ENCODE data around the gene IQCF5.

Gene IQCF5

GRCh38 chr3:51875501-51875900 is at the start of gene IQCF5:
TSS of gene IQCF5 (minus strand) at chr3:51875601. CDS start at chr3:51875531, 70 bp downstream.
- no peak within 1 kb of the TSS for H3K4me3 ChIP-seq (ENCODE audit: low read depth, low read length)
- no peak for TF ChIP-seq ZNF510 (tag by site-specific recombination; IDR thresholded peaks at IDR 0.05; ENCODE audit: insufficient replicate concordance)
- TF ChIP-seq REPIN1 (tag by site-specific recombination; IDR thresholded peaks at IDR 0.05; ENCODE audit: low read depth): no peak
- TF ChIP-seq ZNF416 (tag by site-specific recombination; IDR thresholded peaks at IDR 0.05): no peak
- TF ChIP-seq KLF1 (tag by site-specific recombination; IDR thresholded peaks at IDR 0.05): no peak
- no peak for TF ChIP-seq SP2 (tag by site-specific recombination; IDR thresholded peaks at IDR 0.05)
- no peak for TF ChIP-seq PBX3 (CRISPR knock-in tag; IDR thresholded peaks at IDR 0.05)
- ChIA-PET POLR2A (no interaction called here), CTCF (no interaction called here)
- H3K4me1 ChIP-seq (ENCODE audit: control insufficient read depth, insufficient read depth, low read length): no peaks in the 10 kb centered on the region
- H3K9me3 ChIP-seq (ENCODE audit: control insufficient read depth, insufficient read depth, low read depth, low read length): no peaks in the 10 kb centered on the region
- H3K27ac ChIP-seq (ENCODE audit: extremely low read depth, low read depth, low read length): no peak within 1 kb of the TSS
- no peaks in the 10 kb centered on the region for H3K36me3 ChIP-seq (ENCODE audit: control insufficient read depth in 2 of 2, insufficient read depth in 1 of 2, low read length in 2 of 2)

- Histone ChIP-seq H3K4me1 (ENCODE audit: control insufficient read depth, insufficient read depth, low read length) (no peaks in the 10 kb centered on the region), H3K36me3 (ENCODE audit: control insufficient read depth in 2 of 2, insufficient read depth in 1 of 2, low read length in 2 of 2) (no peaks in the 10 kb centered on the region), H3K27ac (ENCODE audit: extremely low read depth, low read depth, low read length) (no peak overlapping the region), H3K9me3 (ENCODE audit: control insufficient read depth, insufficient read depth, low read depth, low read length) (no peaks in the 10 kb centered on the region), H3K4me3 (ENCODE audit: low read depth, low read length) (no peak overlapping the region)
- no peak for TF ChIP-seq ZNF555 (tag by site-specific recombination; conservative IDR thresholded peaks at IDR 0.05)
- no peak for TF ChIP-seq WT1 (tag by site-specific recombination; IDR thresholded peaks at IDR 0.05)
- TF ChIP-seq SP7 (tag by site-specific recombination; IDR thresholded peaks at IDR 0.05): no peak
- TF ChIP-seq TSHZ1 (tag by site-specific recombination; IDR thresholded peaks at IDR 0.05; ENCODE audit: borderline replicate concordance): no peak
- TF ChIP-seq ZNF624 (tag by site-specific recombination; IDR thresholded peaks at IDR 0.05): no peak
- no peak for TF ChIP-seq ZNF24 (tag by site-specific recombination; IDR thresholded peaks at IDR 0.05)
- no peak for TF ChIP-seq ZNF362 (tag by site-specific recombination; IDR thresholded peaks at IDR 0.05)
- no peak for TF ChIP-seq ZNF133 (tag by site-specific recombination; IDR thresholded peaks at IDR 0.05)
- TF ChIP-seq ZNF843 (tag by site-specific recombination; IDR thresholded peaks at IDR 0.05): no peak
- TF ChIP-seq HOXD13 (CRISPR knock-in tag; IDR thresholded peaks at IDR 0.05; ENCODE audit: borderline replicate concordance): no peak
- no peak for TF ChIP-seq ZBTB17 (tag by site-specific recombination; IDR thresholded peaks at IDR 0.05)
- no peak for TF ChIP-seq ZFP69B (tag by site-specific recombination; IDR thresholded peaks at IDR 0.05)
- no peak for TF ChIP-seq ZNF76 (tag by site-specific recombination; IDR thresholded peaks at IDR 0.05; ENCODE audit: borderline replicate concordance, low read depth)
- no peak for TF ChIP-seq AEBP2 (tag by site-specific recombination; IDR thresholded peaks at IDR 0.05; ENCODE audit: borderline replicate concordance)
- TF ChIP-seq ZNF792 (tag by site-specific recombination; IDR thresholded peaks at IDR 0.05): no peak
- TF ChIP-seq TRIM28 (IDR thresholded peaks at IDR 0.05; ENCODE audit: borderline replicate concordance, low read length): no peak
- TF ChIP-seq ZNF37A (tag by site-specific recombination; IDR thresholded peaks at IDR 0.05): no peak
- no peak for TF ChIP-seq ZNF544 (tag by site-specific recombination; IDR thresholded peaks at IDR 0.05)
- no peak for TF ChIP-seq ZXDB (tag by site-specific recombination; IDR thresholded peaks at IDR 0.05)
- TF ChIP-seq ZNF121 (tag by site-specific recombination; IDR thresholded peaks at IDR 0.05): no peak
- ChIA-PET POLR2A (no interaction called here), CTCF (interaction anchor here (0.6 to 0.7 kb wide), 2 partner anchors 40 to 202 kb away, joined by 3 to 4 read pairs; no protein-coding TSS in a partner anchor)
These were observed 45.7 kb upstream of the IQCF5 start for GRCh38 chr3:51921081-51921578.

Data from HEK293 (cell line).